A549 (cell line): ENCODE results near the gene NTHL1. TPM values are rescaled to one million over a fixed set of nuclear protein-coding genes. Genes with fewer than 3 reads are reported as not detected.

Source experiments
- ATAC-seq, 2 experiments: fragments of 200-7000 bp in 1 of 2; fragments of >200 bp in 1 of 2; cut with Nextera tagmentation in 1 of 2; cut with Tn5 transposase in 1 of 2; 3 replicates each; pipeline versions ENCODE4 v1.8.0 to v1.9.1; 2018 to 2020; ENCODE audit warnings: mild to moderate bottlenecking in 1 of 2, moderate library complexity in 1 of 2
- CTCF ChIA-PET: fragments of 300-600 bp; sonication (Branson Sonifier 250); formaldehyde crosslinking; extraction: SDS; loops from one replicate; lab custom pipeline; 2021; ENCODE audit warnings: antibody characterized with exemption, inconsistent platforms; lab: Yijun Ruan, JAX
- POLR2A ChIA-PET: fragments of 350-600 bp; formaldehyde crosslinking; extraction: SDS; loops from one replicate; lab custom pipeline; 2021; ENCODE audit warnings: antibody characterized with exemption, inconsistent platforms; lab: Yijun Ruan, JAX
- DNase-seq, 2 experiments: peaks; one replicate each; pipeline versions ENCODE4 v3.0.0 to v3.0.0-alpha.2; 2011 to 2016; ENCODE audit warnings: low read depth in 1 of 2, low spot score in 1 of 2
- FAIRE-seq: peaks from 2 replicates; lab custom pipeline; 2011; peaks lifted over from hg19 to GRCh38; lab: Jason Lieb, UNC
- H3K27ac ChIP-seq, 2 experiments: fragments of >200 bp; sonication (Bioruptor Twin); formaldehyde crosslinking; 3 replicates each; pipeline ENCODE4 v1.5.1; 2016 to 2017
- H3K4me1 ChIP-seq: fragments of >200 bp; sonication (Bioruptor Twin); formaldehyde crosslinking; 3 replicates; pipeline ENCODE4 v1.6.1; 2016
- H3K4me2 ChIP-seq: fragments of >200 bp; sonication (Bioruptor Twin); formaldehyde crosslinking; 3 replicates; pipeline ENCODE4 v1.6.1; 2016
- H3K4me3 ChIP-seq: fragments of >200 bp; sonication (Bioruptor Twin); formaldehyde crosslinking; 3 replicates; pipeline ENCODE4 v1.5.1; 2016
- H3K9me3 ChIP-seq: fragments of >200 bp; sonication (Bioruptor Twin); formaldehyde crosslinking; 3 replicates; pipeline ENCODE4 v1.6.1; 2016
- ATOH8 ChIP-seq: fragments of 250-450 bp; sonication (Bioruptor Pico); IDR thresholded peaks from 2 replicates; pipeline ENCODE4 v1.5.0; 2020; ENCODE audit warnings: low read depth, mild to moderate bottlenecking, moderate library complexity
- BHLHE40 ChIP-seq: IDR thresholded peaks from 2 replicates; pipeline ENCODE4 v1.6.1; 2012; ENCODE audit warnings: low read depth, low read length, inconsistent platforms
- CHD4 ChIP-seq: fragments of 200-600 bp; sonication (generic); IDR thresholded peaks from 2 replicates; pipeline ENCODE4 v1.6.1; 2016; ENCODE audit warnings: antibody characterized with exemption, mild to moderate bottlenecking, borderline replicate concordance
- EHMT2 ChIP-seq: fragments of 200-600 bp; sonication (generic); IDR thresholded peaks from 2 replicates; pipeline ENCODE4 v1.6.1; 2016; ENCODE audit warnings: antibody characterized with exemption, low read depth, mild to moderate bottlenecking, moderate library complexity
- MAFK ChIP-seq: fragments of 450-650 bp; IDR thresholded peaks from 2 replicates; pipeline ENCODE4 v1.6.1; 2014; ENCODE audit not compliant: partially characterized antibody
- MAZ ChIP-seq: fragments of 150-350 bp; IDR thresholded peaks from 2 replicates; pipeline ENCODE4 v1.6.1; 2014; ENCODE audit warnings: antibody characterized with exemption, low read depth, low read length, borderline replicate concordance
- NR3C1 ChIP-seq: fragments of >200 bp; sonication (Bioruptor Twin); formaldehyde crosslinking; IDR thresholded peaks from 3 replicates; pipeline ENCODE4 v1.6.1; 2017
- PBX3 ChIP-seq: IDR thresholded peaks from 2 replicates; pipeline ENCODE4 v1.6.1; 2012
- RAD21 ChIP-seq, 2 experiments: fragments of >200 bp in 1 of 2; sonication (Bioruptor Twin) in 1 of 2; formaldehyde crosslinking in 1 of 2; IDR thresholded peaks in 1 of 2; conservative IDR thresholded peaks in 1 of 2; 2 replicates in 1 of 2; 3 replicates in 1 of 2; pipeline ENCODE4 v1.6.1; 2012 to 2018; ENCODE audit warnings: inconsistent platforms in 1 of 2
- USF2 ChIP-seq: fragments of 450-650 bp; IDR thresholded peaks from 2 replicates; pipeline ENCODE4 v1.6.1; 2014; ENCODE audit warnings: antibody characterized with exemption
- ZNF302 ChIP-seq: fragments of 250-450 bp; sonication (Bioruptor Pico); IDR thresholded peaks from 2 replicates; pipeline ENCODE4 v1.9.0; 2021; ENCODE audit warnings: inconsistent platforms, mild to moderate bottlenecking, moderate library complexity
- WGBS: methylation state at CpG from one replicate; pipeline ENCODE4 v1.1.6; 2017; ENCODE audit errors: missing lambda C conversion rate; 5-methylcytosine and 5-hydroxymethylcytosine counted together
- polyA plus RNA-seq, 4 experiments: library from polyadenylated mRNA; depleted of rRNA in 3 of 4; stranded (reverse); fragments of >200 nt; fragmentation: RNase III in 1 of 4; extraction: RNeasy Plus Mini Kit Qiagen cat#74134 plus additional on column Dnase treatment in 1 of 4; gene quantifications; 2 replicates in 3 of 4; 3 replicates in 1 of 4; pipeline ENCODE4 v1.2.3, GENCODE V29; 2011 to 2017

The NTHL1 gene
- polyA plus RNA-seq, 2 of the 4 experiments (the other 2 are of a cell fraction): 28.8 to 42.3 TPM

GRCh38 chr16:2074071-2074470, 26.4 kb upstream of the NTHL1 start (continued):
- TF ChIP-seq CHD4 (no peak), ATOH8 (CRISPR knock-in tag) (no peak), ZNF302 (CRISPR knock-in tag) (no peak), EHMT2 (no peak)

- H3K27ac ChIP-seq: no peak overlapping the region
- no peaks in the 10 kb centered on the region for H3K4me1 ChIP-seq
- FAIRE-seq: no peak
- H3K9me3 ChIP-seq: no peaks in the 10 kb centered on the region
- no peak overlapping the region for H3K4me3 ChIP-seq
- TF ChIP-seq PBX3: no peak
- TF ChIP-seq, all 56 proteins: peak for 0
- 82% methylated on average over 8 of the region's 8 CpGs for WGBS
- no peak for ATAC-seq
- H3K4me2 ChIP-seq: no peak overlapping the region
- POLR2A ChIA-PET: no interaction called here
- DNase-seq: no peak
- CTCF ChIA-PET: interaction anchor here (0.8 to 2.0 kb wide), 7 partner anchors 9 to 68 kb away, joined by 3 to 7 read pairs (median 3); no protein-coding TSS in a partner anchor
These were observed 25.3 kb upstream of the NTHL1 start for GRCh38 chr16:2072926-2073325.

- TF ChIP-seq RAD21 (conservative IDR thresholded peaks at IDR 0.05 in 1 of 2, IDR thresholded peaks at IDR 0.05 in 1 of 2) (peak in 1 of 2 experiments; percentile 23; a peak in 1 of 5 replicates), USF2 (no peak)
- H3K9me3 ChIP-seq: no peaks in the 10 kb centered on the region
- CTCF ChIA-PET: interaction anchor here (0.7 to 2.0 kb wide), 8 partner anchors 9 to 69 kb away, joined by 3 to 8 read pairs (median 4); no protein-coding TSS in a partner anchor
- POLR2A ChIA-PET: interaction anchor here (0.6 kb wide), 1 partner anchor 13 kb away, joined by 6 read pairs; no protein-coding TSS in a partner anchor
- H3K4me3 ChIP-seq: no peak overlapping the region
- no peak overlapping the region for H3K4me2 ChIP-seq
- no peak overlapping the region for H3K27ac ChIP-seq
- no peak for DNase-seq
- no peak for FAIRE-seq
- 93% methylated on average over 32 of the region's 34 CpGs for WGBS
- H3K4me1 ChIP-seq: no peaks in the 10 kb centered on the region
- peak; percentile 41 to 62; a peak in 4 of 6 replicates for ATAC-seq
These were observed 24.0 kb upstream of the NTHL1 start for GRCh38 chr16:2071454-2072202.

GRCh38 chr16:2070576-2071453, 23.2 kb upstream of the NTHL1 start:
- no peaks in the 10 kb centered on the region for H3K9me3 ChIP-seq
- ATAC-seq (peak in 1 of 2 experiments; percentile 9; a peak in 2 of 6 replicates), FAIRE-seq (no peak), DNase-seq (no peak)
- no peak overlapping the region for H3K4me2 ChIP-seq
- H3K27ac ChIP-seq: no peak overlapping the region
- no peak overlapping the region for H3K4me3 ChIP-seq
- WGBS: 96% methylated on average over 18 of the region's 29 CpGs
- no peaks in the 10 kb centered on the region for H3K4me1 ChIP-seq
- ChIA-PET CTCF (interaction anchor here (0.7 to 2.0 kb wide), 6 partner anchors 8 to 70 kb away, joined by 3 to 8 read pairs (median 4); no protein-coding TSS in a partner anchor), POLR2A (no interaction called here)
- TF ChIP-seq NR3C1 (no peak), MAFK (peak; percentile 71)

- CTCF ChIA-PET: interaction anchor here (0.8 to 2.7 kb wide), 4 partner anchors 10 to 75 kb away, joined by 3 to 15 read pairs (median 5); partner anchors contain the start of genes NTHL1 and TSC2
- Histone ChIP-seq H3K4me2 (no peak overlapping the region), H3K27ac (no peak overlapping the region), H3K4me1 (no peaks in the 10 kb centered on the region), H3K9me3 (no peaks in the 10 kb centered on the region), H3K4me3 (no peak overlapping the region)
- DNase-seq (no peak), FAIRE-seq (no peak), ATAC-seq (no peak)
- POLR2A ChIA-PET: no interaction called here
- TF ChIP-seq MAZ (no peak), BHLHE40 (no peak)
- 93% methylated on average over 11 of the region's 11 CpGs for WGBS
These were observed 18.5 kb upstream of the NTHL1 start for GRCh38 chr16:2066139-2066538.
